HG02759 (cell line): Measurements from ENCODE around the gene ADAMTSL5.

Experiments used
- ATAC-seq: cut with Tn5 transposase; IDR thresholded peaks from one replicate; pipeline ENCODE4 v1.9.1; 2021; ENCODE audit warnings: mild to moderate bottlenecking, moderate library complexity; ENCODE audit not compliant: unreplicated experiment

ADAMTSL5 gene

GRCh38 chr19:1468274-1468820 lies 44.5 kb downstream of the ADAMTSL5 start:
- ATAC-seq = no peak

DNA sequence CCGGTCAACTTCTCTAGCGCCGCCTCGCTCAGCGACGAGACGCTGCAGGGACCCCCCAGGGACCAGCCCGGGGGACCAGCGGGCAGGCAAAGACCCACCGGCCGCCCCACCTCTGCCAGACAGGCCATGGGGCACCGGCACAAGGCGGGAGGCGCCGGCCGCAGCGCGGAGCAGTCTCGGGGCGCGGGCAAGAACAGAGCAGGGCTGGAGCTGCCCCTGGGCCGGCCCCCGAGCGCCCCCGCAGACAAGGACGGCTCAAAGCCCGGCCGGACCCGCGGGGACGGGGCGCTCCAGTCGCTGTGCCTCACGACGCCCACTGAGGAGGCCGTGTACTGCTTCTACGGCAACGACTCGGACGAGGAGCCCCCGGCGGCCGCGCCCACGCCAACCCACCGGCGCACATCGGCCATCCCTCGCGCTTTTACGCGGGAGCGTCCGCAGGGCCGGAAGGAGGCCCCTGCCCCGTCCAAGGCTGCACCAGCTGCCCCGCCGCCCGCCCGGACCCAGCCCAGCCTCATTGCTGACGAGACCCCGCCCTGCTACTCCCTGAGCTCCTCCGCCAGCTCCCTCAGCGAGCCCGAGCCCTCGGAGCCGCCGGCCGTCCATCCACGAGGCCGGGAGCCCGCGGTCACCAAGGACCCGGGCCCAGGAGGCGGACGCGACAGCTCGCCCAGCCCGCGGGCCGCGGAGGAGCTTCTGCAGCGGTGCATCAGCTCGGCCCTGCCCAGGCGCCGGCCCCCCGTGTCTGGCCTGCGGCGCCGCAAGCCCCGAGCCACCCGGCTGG lies 45.1 kb downstream of the ADAMTSL5 start:
- ATAC-seq = no peak

DNA sequence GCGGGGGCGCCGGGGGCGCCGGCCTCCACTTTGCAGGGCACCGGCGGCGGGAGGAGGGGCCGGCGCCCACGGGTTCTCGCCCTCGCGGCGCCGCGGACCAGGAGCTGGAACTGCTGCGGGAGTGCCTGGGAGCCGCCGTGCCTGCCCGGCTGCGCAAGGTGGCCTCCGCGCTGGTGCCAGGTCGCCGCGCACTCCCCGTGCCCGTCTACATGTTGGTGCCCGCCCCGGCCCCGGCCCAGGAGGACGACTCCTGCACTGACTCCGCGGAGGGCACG lies 45.7 kb downstream of the ADAMTSL5 start:
- ATAC-seq = no peak

DNA sequence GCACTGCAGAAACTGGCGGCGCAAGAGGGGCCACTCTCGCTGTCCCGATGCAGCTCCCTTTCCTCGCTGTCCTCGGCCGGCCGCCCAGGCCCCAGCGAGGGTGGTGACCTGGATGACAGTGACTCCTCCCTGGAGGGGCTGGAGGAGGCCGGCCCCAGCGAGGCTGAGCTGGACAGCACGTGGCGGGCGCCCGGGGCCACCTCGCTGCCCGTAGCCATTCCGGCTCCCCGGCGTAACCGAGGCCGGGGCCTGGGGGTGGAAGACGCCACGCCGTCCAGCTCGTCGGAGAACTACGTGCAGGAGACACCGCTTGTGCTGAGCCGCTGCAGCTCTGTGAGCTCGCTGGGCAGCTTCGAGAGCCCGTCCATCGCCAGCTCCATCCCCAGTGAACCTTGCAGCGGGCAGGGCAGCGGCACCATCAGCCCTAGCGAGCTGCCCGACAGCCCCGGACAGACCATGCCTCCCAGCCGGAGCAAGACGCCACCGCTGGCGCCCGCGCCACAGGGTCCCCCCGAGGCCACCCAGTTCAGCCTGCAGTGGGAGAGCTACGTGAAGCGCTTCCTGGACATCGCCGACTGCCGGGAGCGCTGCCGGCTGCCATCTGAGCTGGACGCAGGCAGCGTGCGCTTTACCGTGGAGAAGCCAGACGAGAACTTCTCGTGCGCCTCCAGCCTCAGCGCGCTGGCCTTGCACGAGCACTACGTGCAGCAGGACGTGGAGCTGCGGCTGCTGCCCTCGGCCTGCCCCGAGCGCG lies 46.2 kb downstream of the ADAMTSL5 start:
- no peak for ATAC-seq

- no peak for ATAC-seq
Measured at GRCh38 chr19:1466018-1466460, 46.8 kb downstream of the ADAMTSL5 start.

DNA sequence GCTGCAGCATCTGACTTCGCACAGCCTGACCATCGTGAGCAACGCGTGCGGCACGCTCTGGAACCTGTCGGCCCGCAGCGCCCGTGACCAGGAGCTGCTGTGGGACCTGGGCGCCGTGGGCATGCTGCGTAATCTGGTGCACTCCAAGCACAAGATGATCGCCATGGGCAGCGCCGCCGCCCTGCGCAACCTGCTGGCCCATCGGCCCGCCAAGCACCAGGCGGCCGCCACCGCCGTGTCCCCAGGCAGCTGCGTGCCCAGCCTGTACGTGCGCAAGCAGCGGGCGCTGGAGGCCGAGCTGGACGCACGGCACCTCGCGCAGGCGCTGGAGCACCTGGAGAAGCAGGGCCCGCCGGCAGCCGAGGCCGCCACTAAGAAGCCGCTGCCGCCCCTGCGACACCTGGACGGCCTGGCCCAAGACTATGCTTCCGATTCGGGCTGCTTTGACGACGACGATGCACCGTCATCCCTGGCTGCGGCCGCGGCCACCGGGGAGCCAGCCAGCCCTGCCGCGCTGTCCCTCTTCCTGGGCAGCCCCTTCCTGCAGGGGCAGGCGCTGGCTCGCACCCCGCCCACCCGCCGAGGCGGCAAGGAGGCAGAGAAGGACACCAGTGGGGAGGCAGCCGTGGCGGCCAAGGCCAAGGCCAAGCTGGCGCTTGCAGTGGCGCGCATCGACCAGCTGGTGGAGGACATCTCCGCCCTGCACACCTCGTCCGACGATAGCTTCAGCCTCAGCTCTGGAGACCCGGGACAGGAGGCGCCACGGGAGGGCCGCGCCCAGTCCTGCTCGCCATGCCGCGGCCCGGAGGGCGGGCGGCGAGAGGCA lies 47.4 kb downstream of the ADAMTSL5 start:
- ATAC-seq = no peak

- ATAC-seq = no peak
Measured at GRCh38 chr19:1461862-1462261, 51.0 kb downstream of the ADAMTSL5 start.

DNA sequence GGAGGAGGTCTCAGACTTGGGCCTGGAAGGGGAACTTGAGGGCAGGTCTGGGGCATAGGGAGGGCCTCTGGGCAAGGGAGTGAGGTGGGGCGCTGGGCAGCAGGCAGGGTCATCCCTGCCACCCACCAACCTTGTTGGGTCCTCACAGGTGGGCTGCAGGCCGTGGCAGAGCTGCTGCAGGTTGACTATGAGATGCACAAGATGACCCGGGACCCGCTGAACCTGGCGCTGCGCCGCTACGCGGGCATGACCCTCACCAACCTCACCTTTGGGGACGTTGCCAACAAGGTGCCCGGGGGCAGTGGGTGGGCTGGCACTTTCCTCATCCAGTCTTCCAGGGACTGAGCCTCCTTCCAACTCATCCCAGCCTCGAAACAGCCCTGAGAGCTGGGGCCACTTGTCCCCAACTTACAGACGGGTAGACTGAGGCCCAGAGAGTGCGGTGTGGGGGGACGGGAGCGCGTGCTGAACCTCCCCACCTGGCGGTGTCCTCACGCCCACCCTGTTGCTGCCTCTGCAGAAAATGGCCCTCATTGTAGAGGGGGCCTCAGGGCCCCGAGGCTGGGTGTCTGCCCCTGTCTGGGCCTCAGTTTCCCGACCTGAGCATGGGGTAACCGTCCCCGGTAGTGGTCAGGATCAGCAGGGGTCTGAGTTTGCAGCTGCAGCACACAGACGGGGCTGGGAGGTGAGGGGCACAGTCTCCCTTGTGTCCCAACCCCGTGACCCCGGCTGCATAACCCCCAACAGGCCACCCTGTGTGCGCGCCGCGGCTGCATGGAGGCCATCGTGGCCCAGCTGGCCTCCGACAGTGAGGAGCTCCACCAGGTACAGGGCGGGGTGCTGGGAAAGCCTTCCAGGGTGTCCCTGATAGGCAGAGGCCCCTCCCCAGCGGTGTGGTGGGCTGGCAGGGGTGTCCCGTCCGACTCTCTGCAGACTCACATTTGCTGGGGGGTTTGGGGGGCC lies 52.5 kb downstream of the ADAMTSL5 start:
- ATAC-seq = no peak

GRCh38 chr19:1459479-1459878 lies 53.3 kb downstream of the ADAMTSL5 start:
- ATAC-seq = no peak

GRCh38 chr19:1457892-1458291 lies 54.9 kb downstream of the ADAMTSL5 start:
- no peak for ATAC-seq

GRCh38 chr19:1457031-1457739 lies 55.6 kb downstream of the ADAMTSL5 start:
- no peak for ATAC-seq

DNA sequence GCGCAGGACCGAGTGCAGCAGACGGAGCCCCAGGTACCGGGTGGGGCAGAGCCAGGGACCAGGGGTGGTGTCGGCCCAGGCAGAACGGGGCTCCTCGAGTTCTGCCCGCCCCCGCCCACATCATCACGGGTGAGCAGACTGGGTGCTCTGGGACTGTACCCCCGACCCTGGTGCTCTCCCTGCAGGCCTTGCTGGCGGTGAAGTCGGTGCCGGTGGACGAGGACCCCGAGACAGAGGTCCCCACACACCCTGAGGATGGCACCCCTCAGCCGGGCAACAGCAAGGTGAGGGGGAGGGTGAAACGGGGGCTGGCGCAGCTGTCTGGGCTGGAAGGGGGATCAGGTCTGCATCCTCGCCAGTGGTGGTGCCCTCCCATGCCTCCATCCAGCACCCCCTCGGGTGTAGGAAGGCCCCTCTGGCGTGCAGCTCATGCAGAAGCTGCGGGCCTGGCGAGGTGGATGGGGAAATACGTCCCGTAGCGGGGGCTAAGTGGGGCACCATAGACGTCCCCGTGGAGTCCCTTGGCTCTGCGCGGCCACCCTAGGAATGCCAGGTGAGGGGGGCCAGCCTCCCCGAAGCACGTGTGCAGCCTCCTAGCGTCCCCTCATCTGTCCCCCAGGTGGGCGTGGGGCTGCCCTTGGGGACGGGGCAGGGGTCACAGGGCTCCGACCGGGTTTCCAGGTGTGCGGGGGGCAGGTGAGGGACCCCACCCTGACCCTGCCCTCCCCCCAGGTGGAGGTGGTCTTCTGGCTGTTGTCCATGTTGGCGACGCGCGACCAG lies 56.5 kb downstream of the ADAMTSL5 start:
- no peak for ATAC-seq

DNA sequence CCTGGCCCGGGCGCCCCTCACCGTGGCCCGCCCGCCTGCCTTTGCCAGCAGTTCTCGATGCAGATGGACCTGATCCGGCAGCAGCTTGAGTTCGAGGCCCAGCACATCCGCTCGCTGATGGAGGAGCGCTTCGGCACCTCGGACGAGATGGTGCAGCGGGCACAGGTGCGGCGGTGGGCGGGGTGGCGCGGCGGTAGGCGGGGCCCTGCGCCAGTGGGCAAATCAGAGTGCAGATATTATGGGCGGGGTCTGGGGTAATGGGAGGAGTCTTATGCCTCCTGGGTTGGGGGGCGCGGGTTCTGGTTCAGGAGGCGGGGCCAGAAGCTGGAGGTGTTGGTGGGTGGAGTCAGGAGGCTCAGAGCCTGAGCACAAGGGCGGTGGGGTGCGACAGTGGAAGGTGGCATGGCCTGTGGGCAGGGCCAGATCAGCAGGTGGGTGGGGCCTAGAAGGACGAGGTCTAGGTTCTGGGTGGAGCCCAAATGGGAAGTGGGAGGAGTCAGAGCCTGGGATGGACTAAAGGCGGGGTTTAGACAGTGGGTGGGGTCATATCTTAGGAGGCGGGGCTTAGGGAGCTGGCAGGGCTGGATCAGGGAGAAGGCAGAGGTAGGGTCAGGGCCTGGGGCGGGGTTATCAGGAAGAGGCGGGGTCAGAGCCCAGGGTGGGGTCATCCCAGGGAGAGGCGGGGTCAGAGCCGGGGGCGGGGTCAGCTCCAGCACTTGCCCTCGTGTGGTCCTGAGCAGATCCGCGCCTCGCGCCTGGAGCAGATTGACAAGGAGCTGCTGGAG lies 57.3 kb downstream of the ADAMTSL5 start:
- ATAC-seq = no peak
